Glomerular endothelial cell (primary cell): Measurements from ENCODE around the gene STARD3NL. TPM values are rescaled to one million over a fixed set of nuclear protein-coding genes. Genes with fewer than 3 reads are reported as not detected.
"Not testable (repeated sequence)": the region's sequence is repeated elsewhere in the genome, so short reads cannot be mapped to it uniquely, and the experiment has no call there.

Experiments used
- DNase-seq: peaks from one replicate; pipeline ENCODE4 v3.0.0-alpha.2; 2011; ENCODE audit warnings: low read depth, low spot score; ENCODE audit errors: extremely low read depth
- total RNA-seq: library from RNA; depleted of rRNA; stranded (reverse); fragments of >200 nt; gene quantifications from 2 replicates; pipeline ENCODE4 v1.2.3, GENCODE V29; 2015

STARD3NL gene
- total RNA-seq, 1 donor from 2014 or later = 81.9 TPM

- DNase-seq = no peak
Measured at GRCh38 chr7:38220452-38220851, 42.4 kb downstream of the STARD3NL start.

- no peak for DNase-seq
Measured at GRCh38 chr7:38222481-38223096, 44.5 kb downstream of the STARD3NL start.

- DNase-seq = no peak
Measured at GRCh38 chr7:38223306-38223705, 45.3 kb downstream of the STARD3NL start.

GRCh38 chr7:38224392-38224791, 46.3 kb downstream of the STARD3NL start:
- no peak for DNase-seq

- DNase-seq = no peak
Measured at GRCh38 chr7:38229386-38229785, 51.3 kb downstream of the STARD3NL start.

GRCh38 chr7:38229884-38230642, 52.0 kb downstream of the STARD3NL start:
- no peak for DNase-seq

- no peak for DNase-seq
Measured at GRCh38 chr7:38232502-38233366, 54.7 kb downstream of the STARD3NL start.

GRCh38 chr7:38234759-38235158, 56.7 kb downstream of the STARD3NL start:
- DNase-seq = not testable (repeated sequence)

GRCh38 chr7:38235606-38236005, 57.6 kb downstream of the STARD3NL start:
- no peak for DNase-seq

- not testable (repeated sequence) for DNase-seq
Measured at GRCh38 chr7:38239129-38239528, 61.1 kb downstream of the STARD3NL start.

- DNase-seq = no peak
Measured at GRCh38 chr7:38241071-38241470, 63.0 kb downstream of the STARD3NL start.

- no peak for DNase-seq
Measured at GRCh38 chr7:38242814-38243213, 64.8 kb downstream of the STARD3NL start.

GRCh38 chr7:38243345-38243744, 65.3 kb downstream of the STARD3NL start:
- DNase-seq = not testable (repeated sequence)

GRCh38 chr7:38244516-38244915, 66.5 kb downstream of the STARD3NL start:
- no peak for DNase-seq

GRCh38 chr7:38245409-38245977, 67.4 kb downstream of the STARD3NL start:
- no peak for DNase-seq

- no peak for DNase-seq
Measured at GRCh38 chr7:38248069-38248567, 70.1 kb downstream of the STARD3NL start.

GRCh38 chr7:38249849-38250248, 71.8 kb downstream of the STARD3NL start:
- DNase-seq = not testable (repeated sequence)

- no peak for DNase-seq
Measured at GRCh38 chr7:38257350-38257677, 79.3 kb downstream of the STARD3NL start.

GRCh38 chr7:38259157-38259556, 81.1 kb downstream of the STARD3NL start:
- DNase-seq = not testable (repeated sequence)

- DNase-seq = not testable (repeated sequence)
Measured at GRCh38 chr7:38261601-38262000, 83.6 kb downstream of the STARD3NL start.

- not testable (repeated sequence) for DNase-seq
Measured at GRCh38 chr7:38262026-38262425, 84.0 kb downstream of the STARD3NL start.
